CD4-positive, alpha-beta T cell treated with Interleukin-10 for 1 hour (primary cell): ENCODE results near the gene SHPK.
A peak's percentile ranks its signal among the peaks of the same experiment; 100 is the strongest.
"Not testable (repeated sequence)": the region's sequence is repeated elsewhere in the genome, so short reads cannot be mapped to it uniquely, and the experiment has no call there.

Experiments
- DNase-seq: peaks from one replicate; pipeline ENCODE4 v3.0.0-alpha.2; 2020

The SHPK gene

DNA sequence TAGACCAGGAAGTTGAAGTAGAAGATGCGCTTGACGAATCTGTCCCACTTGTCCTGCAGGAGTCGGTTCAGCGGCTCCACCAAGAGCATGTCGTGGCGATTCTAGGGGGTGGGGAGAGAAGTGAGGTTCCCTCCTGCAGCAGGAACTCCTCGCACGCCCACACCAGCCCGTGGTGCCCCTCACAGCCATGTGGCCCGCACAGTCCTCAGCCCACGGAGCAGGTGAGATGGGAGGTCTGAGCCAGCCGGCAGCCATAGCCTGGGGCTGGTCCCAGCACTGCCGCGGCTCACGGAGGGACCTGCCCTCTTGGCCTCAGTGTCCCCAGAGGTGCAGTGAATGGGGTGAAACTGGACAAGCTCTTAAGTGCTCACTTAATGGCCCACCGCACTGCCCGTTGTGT is 50.2 kb downstream of the SHPK start:
- no peak for DNase-seq

DNA sequence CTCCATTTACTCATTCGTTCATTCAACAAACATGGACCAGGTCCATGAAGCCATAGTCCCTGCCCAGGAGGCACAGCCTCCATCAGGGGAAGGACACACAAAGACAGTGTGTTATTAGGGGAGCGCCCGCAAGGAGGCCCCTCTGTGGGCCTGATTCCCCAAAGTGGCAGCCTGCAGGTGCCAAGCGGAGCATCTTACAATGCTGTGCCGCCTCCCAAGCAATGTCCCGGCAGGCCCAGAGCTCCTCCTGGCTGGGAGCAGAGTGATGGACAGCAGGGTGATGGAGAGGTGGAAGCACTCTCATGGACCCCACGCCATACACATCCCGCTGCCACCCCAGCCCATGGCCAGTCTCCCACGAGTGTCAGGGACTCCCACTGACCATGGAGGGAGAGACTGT is 52.6 kb downstream of the SHPK start:
- no peak for DNase-seq

DNA sequence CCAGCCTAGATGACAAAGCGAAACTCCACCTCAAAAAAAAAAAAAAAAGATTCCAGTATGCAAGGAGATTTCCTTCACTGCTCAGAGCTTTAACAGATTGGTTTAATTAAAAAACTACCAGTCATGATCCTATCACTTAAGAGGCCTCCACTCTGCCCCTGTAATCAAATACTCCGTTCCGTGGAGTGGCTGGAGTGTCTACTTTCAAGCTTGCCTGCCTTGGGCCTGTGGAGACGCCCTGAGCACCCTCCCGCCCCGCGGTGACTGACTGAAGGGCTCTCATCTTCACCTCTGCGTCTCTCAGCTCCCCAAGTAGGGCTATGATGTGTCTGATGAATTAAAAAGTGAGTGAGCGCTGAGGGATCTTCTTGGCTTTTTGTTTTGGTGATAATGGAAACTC is 53.1 kb downstream of the SHPK start:
- no peak for DNase-seq

DNA sequence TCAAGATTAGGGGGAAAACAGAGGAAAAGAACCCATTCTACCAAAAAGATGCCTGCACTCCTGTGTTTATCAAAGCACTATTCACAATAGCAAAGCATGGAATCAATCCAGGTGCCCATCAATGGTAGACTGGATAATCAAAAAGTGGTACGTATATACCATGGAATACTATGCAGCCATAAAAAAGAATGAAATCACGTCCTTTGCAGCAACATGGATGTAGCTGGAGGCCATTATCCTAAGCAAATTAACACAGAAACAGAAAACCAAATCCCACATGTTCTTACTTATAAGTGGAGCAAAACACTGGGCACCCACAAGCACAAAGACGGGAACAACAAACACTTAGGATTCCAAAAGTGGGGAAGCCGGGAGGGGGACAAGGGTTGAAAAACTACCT is 57.4 kb downstream of the SHPK start:
- not testable (repeated sequence) for DNase-seq

DNA sequence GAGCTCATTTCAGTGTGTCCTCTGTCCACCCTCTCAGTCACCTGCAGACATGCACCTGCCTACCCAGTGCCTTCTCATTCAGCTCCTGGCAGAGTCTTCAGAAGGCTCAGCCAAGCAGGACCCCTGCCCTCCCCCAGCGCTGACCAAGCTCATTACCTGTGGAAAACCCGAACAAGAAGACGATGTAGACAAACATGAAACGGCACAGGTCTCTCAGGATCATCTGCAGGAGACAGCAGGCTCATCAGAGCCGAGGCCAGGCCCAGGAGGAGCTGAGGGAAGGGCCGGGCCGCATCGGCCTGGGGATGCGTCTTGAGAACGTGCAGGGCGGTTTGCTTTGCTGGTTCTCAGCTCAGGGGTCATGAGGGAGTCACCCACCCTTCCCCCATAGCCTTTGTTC is 59.1 kb downstream of the SHPK start:
- DNase-seq = no peak

DNA sequence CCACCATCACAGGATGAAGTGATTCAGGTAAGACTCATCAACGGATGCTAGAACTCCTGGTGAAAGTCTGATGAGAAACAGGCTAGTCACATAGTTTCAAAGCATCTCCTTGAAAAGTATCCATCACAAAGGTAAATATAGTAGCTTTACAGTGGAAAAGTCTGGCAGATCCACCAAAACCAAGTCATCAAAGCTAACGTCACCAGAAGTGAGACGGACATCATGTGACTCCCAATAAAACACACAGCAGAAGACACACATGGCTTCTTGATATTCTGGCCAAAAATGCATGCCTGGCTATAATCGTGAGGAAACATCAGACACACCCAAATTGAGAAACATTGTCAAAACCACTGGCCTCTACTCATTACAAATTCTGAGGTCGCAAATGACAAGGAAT is 60.5 kb downstream of the SHPK start:
- no peak for DNase-seq

DNA sequence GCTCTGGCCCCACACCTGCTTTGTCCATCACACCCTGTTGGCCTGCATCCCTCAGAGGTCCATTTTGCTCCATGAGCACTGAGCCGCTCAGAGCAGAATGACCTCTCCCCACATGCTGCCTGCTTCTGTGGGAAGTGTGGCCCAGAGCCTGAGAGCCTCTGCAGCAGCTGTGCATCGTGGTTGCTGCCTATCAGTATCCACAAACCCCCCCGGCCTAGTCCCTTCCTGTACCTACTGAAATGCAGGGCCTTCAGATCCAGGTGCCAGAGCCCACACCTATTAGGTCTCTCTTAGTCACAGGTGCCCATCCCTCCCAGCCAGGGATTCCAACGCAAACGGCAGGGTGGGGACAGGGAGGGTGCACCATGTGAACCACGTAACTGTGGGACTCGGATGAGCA is 61.8 kb downstream of the SHPK start:
- DNase-seq = no peak

DNA sequence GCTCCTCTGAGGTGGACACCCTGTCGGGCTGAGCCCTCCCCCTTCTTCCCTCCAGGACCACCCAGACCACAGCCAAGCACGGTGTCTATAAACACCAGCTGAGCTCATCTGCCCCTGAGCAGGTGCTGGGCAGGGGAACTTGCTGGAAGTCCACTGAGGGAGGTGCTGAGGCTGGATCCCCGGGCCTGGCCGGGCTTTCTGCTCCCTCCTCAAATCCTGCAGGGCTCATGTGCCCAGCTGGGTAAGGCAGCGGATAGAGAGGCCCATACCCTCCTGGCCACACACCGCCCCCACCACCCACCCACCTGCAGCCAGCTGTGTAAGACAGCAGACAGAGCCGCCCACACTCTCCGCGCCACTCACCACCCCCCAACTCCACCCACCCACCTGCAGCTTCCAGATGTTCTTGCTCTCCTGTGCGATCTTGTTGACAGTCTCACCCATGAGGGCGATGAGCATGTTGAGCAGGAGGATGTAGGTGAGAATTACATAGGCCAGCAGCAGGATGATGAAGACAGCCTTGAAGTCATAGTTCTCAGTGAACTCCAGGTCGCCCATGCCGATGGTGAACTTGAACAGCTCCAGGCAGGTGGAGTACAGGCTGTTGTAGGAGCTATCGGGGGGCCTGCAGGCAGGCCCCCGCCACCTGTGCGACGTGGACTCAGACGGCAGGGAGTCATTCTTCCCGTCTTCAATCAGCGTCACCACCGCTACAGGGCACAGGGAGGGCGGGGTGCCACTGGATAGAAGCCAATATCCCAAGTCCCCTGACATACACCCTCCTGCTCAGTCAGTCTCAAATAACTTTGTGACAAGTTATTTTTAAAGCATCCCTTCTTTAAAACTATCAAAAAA is 62.6 kb downstream of the SHPK start:
- no peak for DNase-seq

DNA sequence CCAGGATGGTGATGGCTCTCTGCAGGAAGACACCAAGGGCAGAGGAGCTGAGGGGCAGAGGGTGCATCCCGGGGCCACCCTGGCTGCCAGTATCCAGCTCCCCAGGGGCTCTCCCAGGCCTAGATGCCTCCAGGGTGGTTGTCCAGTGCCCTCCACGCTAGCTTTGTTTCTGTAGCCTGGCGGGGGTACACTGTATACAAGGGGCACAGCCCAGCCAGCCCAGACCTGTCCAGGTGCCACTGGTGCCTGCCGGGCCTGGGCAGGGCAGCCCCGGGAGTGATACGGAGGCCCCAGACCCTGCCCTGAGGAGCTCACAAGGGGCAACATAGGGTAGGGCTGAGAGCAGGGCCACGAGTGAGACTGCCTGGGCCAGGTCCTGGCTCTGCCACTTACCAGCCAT is 63.8 kb downstream of the SHPK start:
- DNase-seq = no peak

DNA sequence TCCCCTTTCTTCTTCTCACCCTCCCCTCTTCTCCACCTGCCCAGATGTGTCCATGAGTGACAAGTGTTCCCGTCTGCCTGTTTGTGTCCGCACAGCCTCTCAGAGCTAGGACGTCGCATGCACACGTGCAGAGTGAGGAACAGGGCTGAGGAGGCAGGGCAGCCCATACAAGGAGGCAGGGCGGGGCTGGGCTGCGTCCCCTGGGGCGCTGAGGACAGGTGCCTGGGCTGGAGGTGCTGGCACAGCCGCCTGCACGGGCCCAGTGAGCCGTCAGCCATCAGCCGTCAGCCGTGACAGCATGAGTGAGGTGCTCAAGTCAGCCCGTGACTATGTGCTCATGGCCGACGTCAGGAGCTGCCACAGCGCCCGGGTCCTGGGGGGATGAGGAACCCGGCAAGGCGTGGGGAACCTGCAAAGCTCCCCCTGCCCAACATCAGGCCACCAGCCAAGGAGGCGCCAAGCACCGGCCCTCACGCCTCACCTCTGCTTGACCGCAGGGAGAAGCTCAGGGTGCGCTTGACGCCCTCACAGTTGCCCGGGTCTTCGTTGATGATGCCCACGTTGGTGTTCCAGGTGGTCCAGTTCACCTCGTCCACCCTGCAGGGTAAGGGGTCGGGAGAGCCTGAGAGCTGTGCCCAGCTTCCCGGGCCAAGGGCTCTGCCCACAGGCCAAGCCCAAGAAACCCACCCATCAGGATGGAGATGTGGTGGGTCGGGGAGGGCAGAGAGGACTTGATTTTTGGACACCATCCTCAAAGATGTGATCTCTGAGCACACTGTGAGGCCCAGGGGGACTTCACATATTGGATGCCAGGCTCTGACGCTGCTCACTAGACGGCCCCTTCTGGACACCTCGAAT is 64.8 kb downstream of the SHPK start:
- no peak for DNase-seq

DNA sequence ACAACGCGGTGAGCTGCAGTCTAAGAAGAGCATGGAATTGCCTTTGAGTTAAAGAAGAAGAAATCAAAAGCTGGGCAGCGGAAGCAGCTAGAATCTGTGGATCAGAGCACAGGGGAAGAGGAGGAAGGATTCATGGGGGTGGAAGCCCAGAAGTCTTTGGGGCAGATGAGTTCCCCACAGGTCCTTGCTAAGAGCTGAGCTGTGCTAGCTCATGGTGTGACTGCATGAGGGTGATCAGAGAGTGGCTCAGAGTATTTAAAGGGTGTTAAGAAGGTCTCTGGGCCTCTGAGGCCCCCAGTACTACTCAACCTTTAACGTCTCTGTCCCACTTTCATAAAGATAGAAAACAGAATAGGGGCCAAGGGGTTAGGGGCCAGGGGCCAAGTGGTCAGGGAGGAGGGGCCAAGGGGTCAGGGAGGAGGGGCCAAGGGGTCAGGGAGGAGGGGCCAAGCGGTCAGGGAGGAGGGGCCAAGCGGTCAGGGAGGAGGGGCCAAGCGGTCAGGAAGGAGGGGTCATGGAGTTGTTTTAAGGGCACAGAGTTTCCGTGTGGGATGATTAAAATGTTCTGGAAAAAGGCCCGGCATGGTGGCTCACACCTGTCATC is 66.4 kb downstream of the SHPK start:
- no peak for DNase-seq

DNA sequence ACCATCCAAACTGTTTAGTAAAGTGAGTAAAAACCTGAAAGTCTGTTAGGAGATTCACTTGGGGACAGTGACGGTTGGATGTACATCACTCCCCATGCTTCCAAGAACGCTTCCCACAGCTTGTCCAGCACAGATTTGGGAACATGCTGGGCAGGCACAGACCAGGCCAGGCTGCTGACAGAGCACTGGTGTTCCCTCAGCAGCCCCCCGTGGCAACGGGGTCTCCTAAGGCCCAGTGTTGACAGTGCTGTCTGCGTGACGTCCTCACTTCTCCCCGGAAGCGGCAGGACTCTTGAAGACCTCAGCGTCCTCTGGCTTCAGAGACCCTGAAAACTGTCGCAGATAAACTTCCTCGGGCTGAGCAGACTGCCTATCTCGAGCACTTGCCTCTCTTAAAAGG is 69.5 kb downstream of the SHPK start:
- no peak for DNase-seq

DNA sequence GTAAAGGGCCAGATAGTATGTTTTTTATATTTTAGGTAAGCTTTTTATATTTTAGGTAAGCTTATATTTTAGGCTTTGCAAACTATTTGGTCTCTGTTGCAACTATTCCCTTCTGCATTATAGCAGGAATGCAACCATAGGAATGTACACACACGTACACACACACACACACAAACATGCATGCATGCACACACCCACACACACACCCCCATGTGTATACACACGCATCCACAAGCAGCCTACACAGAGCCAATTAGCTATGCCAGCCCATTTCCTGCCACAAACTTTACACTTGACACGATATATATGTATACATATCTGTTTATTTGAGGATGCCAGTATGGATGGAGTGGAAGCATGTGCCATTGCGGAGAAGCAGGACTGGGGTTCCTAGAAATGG is 70.9 kb downstream of the SHPK start:
- no peak for DNase-seq

DNA sequence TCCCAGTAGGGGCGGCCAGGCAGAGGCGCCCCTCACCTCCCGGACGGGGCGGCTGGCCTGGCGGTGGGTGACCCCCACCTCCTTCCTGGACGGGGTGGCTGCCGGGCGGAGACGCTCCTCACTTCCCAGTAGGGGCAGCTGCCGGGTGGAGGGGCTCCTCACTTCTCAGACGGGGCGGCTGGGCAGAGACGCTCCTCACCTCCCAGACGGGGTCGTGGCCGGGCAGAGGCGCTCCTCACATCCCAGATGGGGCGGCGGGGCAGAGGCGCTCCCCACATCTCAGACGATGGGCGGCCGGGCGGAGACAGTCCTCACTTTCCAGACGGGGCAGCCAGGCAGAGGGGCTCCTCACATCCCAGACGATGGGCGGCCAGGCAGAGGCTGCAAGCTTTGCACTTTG is 71.8 kb downstream of the SHPK start:
- not testable (repeated sequence) for DNase-seq

DNA sequence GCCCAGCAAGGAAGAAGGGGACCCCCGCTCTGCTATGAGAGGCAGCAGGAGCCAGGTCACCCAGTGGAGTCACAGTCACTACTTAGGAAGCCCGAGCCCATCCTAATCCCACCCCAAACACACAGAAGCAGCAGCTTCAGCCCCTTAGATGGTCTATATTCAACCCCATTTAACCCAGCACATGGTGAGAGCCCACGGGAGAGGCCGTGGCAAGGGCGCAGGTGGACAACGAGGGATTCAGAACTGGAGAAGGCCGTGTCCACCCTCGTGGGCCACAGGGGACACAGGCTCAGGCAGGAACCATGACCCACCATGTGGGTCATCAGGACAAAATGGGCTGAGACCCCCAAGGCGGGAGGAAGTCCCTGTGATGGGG is 76.8 kb downstream of the SHPK start:
- DNase-seq = no peak

DNA sequence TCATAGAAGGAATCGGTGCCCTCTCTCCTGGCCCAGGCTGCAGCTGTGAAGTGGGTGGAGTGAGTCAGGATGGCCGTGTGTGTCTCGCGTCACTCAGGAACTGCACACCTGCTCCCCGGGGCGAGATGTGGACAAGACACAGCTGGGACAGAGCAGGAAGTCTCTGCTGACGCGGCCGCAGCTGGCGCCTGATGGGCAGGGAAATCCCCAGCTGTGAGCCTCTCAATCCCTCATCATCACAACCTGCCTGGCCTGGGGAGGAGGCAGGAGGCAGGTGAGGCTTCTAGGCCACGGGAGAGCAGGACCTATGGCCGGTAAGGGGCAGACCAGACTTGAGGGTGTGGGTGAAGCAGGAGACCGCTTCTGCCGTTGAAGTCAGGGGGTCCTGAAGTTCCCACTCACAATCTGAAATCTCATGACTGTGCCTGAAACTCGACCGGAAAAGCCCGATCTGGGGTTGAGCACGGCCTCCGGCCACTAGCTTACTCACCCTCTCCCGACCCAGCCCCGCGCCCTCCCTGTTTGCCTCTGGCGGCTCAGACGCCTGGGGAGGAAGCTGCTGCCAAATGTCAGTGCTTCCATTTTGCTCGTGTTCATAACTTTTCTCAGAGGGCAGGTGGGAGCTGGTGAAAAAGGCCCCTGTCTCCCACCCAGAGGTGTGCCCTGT is 77.3 kb downstream of the SHPK start:
- peak; percentile 52 for DNase-seq
